MCF 10A (cell line): Measurements from ENCODE around the gene ZNF74. TPM values are rescaled to one million over a fixed set of nuclear protein-coding genes. Genes with fewer than 3 reads are reported as not detected.

Experiments used
- BruUV-seq: library from RNA; stranded (reverse); fragments of 400-500 nt; replicated peaks from 2 replicates; lab custom pipeline; 2021; lab: Mats Ljungman, UMichigan
- CTCF ChIA-PET: fragments of 300-600 bp; sonication (Branson Sonifier 250); formaldehyde crosslinking; extraction: SDS; loops from one replicate; lab custom pipeline; 2021; ENCODE audit warnings: antibody characterized with exemption, inconsistent platforms; lab: Yijun Ruan, JAX
- POLR2A ChIA-PET: fragments of 300-600, 350-650 bp; sonication (Branson Sonifier 250); formaldehyde crosslinking; extraction: SDS; loops from one replicate; lab custom pipeline; 2020; ENCODE audit warnings: antibody characterized with exemption, inconsistent platforms; lab: Yijun Ruan, JAX
- DNase-seq: peaks from one replicate; pipeline ENCODE4 v3.0.0-alpha.2; 2018; ENCODE audit not compliant: unreplicated experiment
- H3K27ac Mint-ChIP-seq: one replicate; pipeline ENCODE4 v1.8.0; 2022; ENCODE audit warnings: mild to moderate bottlenecking, low read depth, mixed read lengths; ENCODE audit not compliant: unreplicated experiment
- H3K27me3 Mint-ChIP-seq: one replicate; pipeline ENCODE4 v1.8.0; 2022; ENCODE audit warnings: mixed read lengths; ENCODE audit not compliant: insufficient read depth, unreplicated experiment
- H3K36me3 Mint-ChIP-seq: one replicate; pipeline ENCODE4 v1.8.0; 2022; ENCODE audit warnings: mild to moderate bottlenecking, moderate library complexity, mixed read lengths; ENCODE audit not compliant: insufficient read depth, unreplicated experiment
- H3K4me1 Mint-ChIP-seq: one replicate; pipeline ENCODE4 v1.8.0; 2022; ENCODE audit warnings: mixed read lengths; ENCODE audit not compliant: insufficient read depth, unreplicated experiment
- H3K4me3 Mint-ChIP-seq: one replicate; pipeline ENCODE4 v1.8.0; 2022; ENCODE audit warnings: mild to moderate bottlenecking, moderate library complexity, mixed read lengths; ENCODE audit not compliant: unreplicated experiment
- H3K9me3 Mint-ChIP-seq: one replicate; pipeline ENCODE4 v1.8.0; 2022; ENCODE audit warnings: mixed read lengths; ENCODE audit not compliant: unreplicated experiment
- CTCF ChIP-seq: fragments of 200-600 bp; IDR thresholded peaks from one replicate; pipeline ENCODE4 v1.8.0; 2022; ENCODE audit warnings: antibody characterized with exemption, mild to moderate bottlenecking; ENCODE audit not compliant: unreplicated experiment
- intact Hi-C: fragments of 100-400 bp; cut with micrococcal nuclease; formaldehyde crosslinking; loops from 2 replicates; pipeline ENCODE4 v1.14.1; 2022
- total RNA-seq: library from RNA; stranded (reverse); gene quantifications from 2 replicates; pipeline ENCODE4 v1.2.3, GENCODE V29; 2022

Gene ZNF74
- total RNA-seq, 1 experiment from 2014 or later, result 10.4 TPM

DNA sequence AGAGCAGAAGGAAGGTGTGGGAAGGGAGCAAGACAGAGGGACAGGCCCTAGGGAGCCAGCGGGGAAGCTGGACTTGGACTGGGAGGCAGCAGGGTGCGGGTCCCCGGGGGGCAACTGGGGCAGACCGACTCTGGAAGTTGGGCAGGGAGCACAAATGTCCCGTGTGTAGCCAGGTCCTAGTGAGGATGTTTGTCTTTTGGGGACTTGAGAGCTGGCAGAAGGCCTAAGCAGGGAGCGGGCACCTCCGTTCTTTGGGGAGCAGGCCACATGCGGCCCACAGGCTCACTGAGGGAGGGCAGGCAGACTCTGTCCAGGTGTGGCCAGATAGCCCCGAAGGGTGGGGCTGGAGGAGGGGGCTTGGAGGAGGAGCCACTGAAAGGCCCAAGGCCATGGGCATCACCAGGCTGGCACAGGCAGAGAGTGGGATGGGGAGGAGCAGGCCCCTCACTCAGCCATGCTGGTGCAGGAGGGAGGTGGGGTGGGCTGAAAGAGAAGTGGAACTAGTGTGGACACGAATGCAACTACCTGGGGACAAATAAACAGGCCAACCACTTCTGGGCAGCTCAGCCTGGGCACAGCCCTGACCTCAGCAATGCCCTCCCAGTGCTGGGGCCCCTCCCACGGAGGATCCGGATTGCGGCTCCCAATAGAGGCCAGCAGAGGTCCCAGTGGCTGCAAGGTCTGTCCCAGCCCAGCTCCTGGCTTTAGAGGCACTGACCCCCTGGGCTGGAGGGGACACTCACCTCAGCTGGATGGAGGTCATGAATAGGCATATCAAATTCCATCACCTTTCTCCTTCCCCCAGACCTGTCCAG, 44.9 kb downstream of the ZNF74 start:
- no TSS peak for BruUV-seq
- TF ChIP-seq CTCF, result no peak
- Mint-ChIP-seq H3K9me3 (no peaks in the 10 kb centered on the region), H3K27ac (no peak overlapping the region), H3K36me3 (peaks cover 18% of the 10 kb centered on the region), H3K27me3 (peaks cover 11% of the 10 kb centered on the region), H3K4me3 (no peak overlapping the region), H3K4me1 (no peaks in the 10 kb centered on the region)
- no peak for DNase-seq
- POLR2A ChIA-PET, result no interaction called here
- CTCF ChIA-PET, result no interaction called here
- intact Hi-C loops, result no loop called here

- H3K4me1 Mint-ChIP-seq, result no peaks in the 10 kb centered on the region
- H3K27me3 Mint-ChIP-seq, result peaks cover 11% of the 10 kb centered on the region
- H3K9me3 Mint-ChIP-seq, result no peaks in the 10 kb centered on the region
- no TSS peak for BruUV-seq
- ChIA-PET POLR2A (no interaction called here), CTCF (no interaction called here)
- TF ChIP-seq CTCF, result no peak
- H3K36me3 Mint-ChIP-seq, result peaks cover 25% of the 10 kb centered on the region
- H3K27ac Mint-ChIP-seq, result no peak overlapping the region
- DNase-seq, result no peak
- H3K4me3 Mint-ChIP-seq, result no peak overlapping the region
- intact Hi-C loops, result no loop called here
These were observed 45.6 kb downstream of the ZNF74 start for GRCh38 chr22:20439556-20439927.

GRCh38 chr22:20439928-20440575, 46.1 kb downstream of the ZNF74 start:
- ChIA-PET CTCF (interaction anchor here (1.6 kb wide), 1 partner anchor 16 kb away, joined by 9 read pairs; no protein-coding TSS in a partner anchor), POLR2A (no interaction called here)
- Mint-ChIP-seq H3K27me3 (peaks cover 11% of the 10 kb centered on the region), H3K9me3 (no peaks in the 10 kb centered on the region), H3K4me3 (no peak overlapping the region), H3K27ac (no peak overlapping the region), H3K4me1 (no peaks in the 10 kb centered on the region), H3K36me3 (peaks cover 30% of the 10 kb centered on the region)
- intact Hi-C loops, result no loop called here
- no peak for TF ChIP-seq CTCF
- no peak for DNase-seq
- BruUV-seq, result no TSS peak

GRCh38 chr22:20440637-20441591, 47.0 kb downstream of the ZNF74 start:
- TF ChIP-seq CTCF, result no peak
- no peak overlapping the region for H3K27ac Mint-ChIP-seq
- H3K4me1 Mint-ChIP-seq, result no peaks in the 10 kb centered on the region
- CTCF ChIA-PET, result interaction anchor here (1.6 kb wide), 1 partner anchor 15 kb away, joined by 9 read pairs; no protein-coding TSS in a partner anchor
- intact Hi-C loops, result no loop called here
- no peak overlapping the region for H3K4me3 Mint-ChIP-seq
- H3K36me3 Mint-ChIP-seq, result peaks cover 38% of the 10 kb centered on the region
- peaks cover 11% of the 10 kb centered on the region for H3K27me3 Mint-ChIP-seq
- no peaks in the 10 kb centered on the region for H3K9me3 Mint-ChIP-seq
- DNase-seq, result no peak
- no TSS peak for BruUV-seq
- POLR2A ChIA-PET, result no interaction called here
